ENCODE results near the gene MTMR2. TPM values are rescaled to one million over a fixed set of nuclear protein-coding genes. Genes with fewer than 3 reads are reported as not detected.

The MTMR2 gene
- total and polyA plus RNA-seq, 10 of the 15 experiments (the other 5 are each of a cell fraction or from before 2014, with no cell fraction given), result 7.6 to 46.6 (median 22.5) TPM

- no TSS peak for BruUV-seq (replicated peaks)
- ChIA-PET SMC1A (ENCODE audit: uncharacterized antibody, unreplicated experiment) (interaction anchor here (0.6 to 1.0 kb wide), 3 partner anchors 19 to 367 kb away, joined by 3 to 4 read pairs (median 3); no protein-coding TSS in a partner anchor), POLR2A (interaction anchor here (0.6 kb wide), 1 partner anchor 153 kb away, joined by 3 read pairs; no protein-coding TSS in a partner anchor), CTCF (interaction anchor here (0.7 to 1.8 kb wide), 5 partner anchors 13 to 664 kb away, joined by 3 to 4 read pairs (median 4); partner anchors contain the start of gene CEP57), RAD21 (ENCODE audit: unreplicated experiment) (no interaction called here)
- Histone ChIP-seq H3K4me1 (ENCODE audit: control insufficient read depth, insufficient read depth, low read length) (no peaks in the 10 kb centered on the region), H2AFZ (ENCODE audit: control insufficient read depth, low read depth, low read length) (no peak overlapping the region), H3K4me3 (no peak overlapping the region), H3K27me3 (replicated peaks in 1 of 2; ENCODE audit: control insufficient read depth in 2 of 2, insufficient read depth in 2 of 2, low read length in 1 of 2) (no peaks in the 10 kb centered on the region), H3K27ac (ENCODE audit: control insufficient read depth, insufficient read depth) (no peak overlapping the region), H3K9ac (ENCODE audit: control insufficient read depth, insufficient read depth, low read length) (no peak overlapping the region), H4K20me1 (ENCODE audit: control insufficient read depth, insufficient read depth) (no peaks in the 10 kb centered on the region), H3K79me2 (ENCODE audit: control insufficient read depth, insufficient read depth, low read length) (no peaks in the 10 kb centered on the region), H3K36me3 (ENCODE audit: control insufficient read depth in 2 of 2, insufficient read depth in 2 of 2, low read length in 1 of 2) (peaks cover 4 to 16% of the 10 kb centered on the region in 2 experiments), H3K4me2 (ENCODE audit: control insufficient read depth, insufficient read depth) (no peak overlapping the region), H3K9me3 (replicated peaks; ENCODE audit: control insufficient read depth, insufficient read depth, low read length) (peaks cover 1% of the 10 kb centered on the region; the same call in 1 of the 3 replicates)
- no peak for DNase-seq (ENCODE audit: low read depth, low spot score)
- intact Hi-C loops (cut with micrococcal nuclease; ENCODE audit: unreplicated experiment), result no loop called here
- 95% methylated on average over 2 of the region's 2 CpGs for WGBS (ENCODE audit: insufficient coverage, insufficient replicate concordance, low lambda C conversion rate, missing lambda C conversion rate)
- ATAC-seq, result no peak
- TF ChIP-seq IKZF1 (conservative IDR thresholded peaks at IDR 0.05) (no peak), ZNF592 (IDR thresholded peaks at IDR 0.05) (no peak)
- in situ Hi-C loops (cut with MboI), result no loop called here
- FAIRE-seq, result no peak
Measured at GRCh38 chr11:95803973-95804372, 119.9 kb downstream of the MTMR2 start.
